K562 (cell line): ENCODE measurements around the gene CLDN5. TPM values are rescaled to one million over a fixed set of nuclear protein-coding genes. Genes with fewer than 3 reads are reported as not detected.
A peak's percentile ranks its signal among the peaks of the same experiment; 100 is the strongest.

Experiments used
- ARID4B ChIP-seq: sonication (generic); formaldehyde crosslinking; IDR thresholded peaks from 2 replicates; pipeline ENCODE4 v1.8.0; 2022; ENCODE audit warnings: mild to moderate bottlenecking, missing genetic modification reagents
- ASH1L ChIP-seq: fragments of 450-650 bp; IDR thresholded peaks from 2 replicates; pipeline ENCODE4 v1.6.1; 2018; ENCODE audit warnings: borderline replicate concordance, mild to moderate bottlenecking, low read depth; ENCODE audit not compliant: partially characterized antibody
- BRF1 ChIP-seq: IDR thresholded peaks from 3 replicates; pipeline ENCODE4 v1.6.1; 2011; ENCODE audit warnings: borderline replicate concordance, mild to moderate bottlenecking; ENCODE audit not compliant: insufficient read length; ENCODE audit errors: extremely low read depth
- CBX1 ChIP-seq: sonication (generic); IDR thresholded peaks from 2 replicates; pipeline ENCODE4 v1.6.1; 2016; ENCODE audit warnings: antibody characterized with exemption, low read depth, mild to moderate bottlenecking
- EP300 ChIP-seq: IDR thresholded peaks from 2 replicates; pipeline ENCODE4 v1.6.1; 2012; ENCODE audit warnings: low read length, improper control_type of control experiment
- MLX ChIP-seq, 2 experiments: fragments of 450-650 bp in 1 of 2; sonication (generic) in 1 of 2; formaldehyde crosslinking; conservative IDR thresholded peaks; 2 replicates each; pipeline versions ENCODE4 v1.4.0 to v1.8.1; 2020 to 2022; ENCODE audit warnings: mild to moderate bottlenecking in 1 of 2, missing genetic modification reagents in 1 of 2
- POLR2G ChIP-seq: fragments of 200-400 bp; formaldehyde crosslinking; IDR thresholded peaks from 2 replicates; pipeline ENCODE4 v1.6.1; 2017; ENCODE audit warnings: low read depth, mild to moderate bottlenecking, antibody characterized with exemption, low read length, moderate library complexity
- PPARD ChIP-seq: fragments of 250-450 bp; sonication (Bioruptor Pico); IDR thresholded peaks from 2 replicates; pipeline ENCODE4 v1.8.0; 2022; ENCODE audit warnings: inconsistent platforms, mild to moderate bottlenecking, moderate library complexity
- RNF2 ChIP-seq: sonication (generic); IDR thresholded peaks from 2 replicates; pipeline ENCODE4 v1.6.1; 2016
- USF1 ChIP-seq: sonication (generic); formaldehyde crosslinking; IDR thresholded peaks from 2 replicates; pipeline ENCODE4 v1.9.0; 2022; ENCODE audit warnings: mild to moderate bottlenecking, missing genetic modification reagents
- ZNF133 ChIP-seq: fragments of 250-450 bp; sonication (Bioruptor Pico); IDR thresholded peaks from 2 replicates; pipeline ENCODE4 v1.4.0; 2020; ENCODE audit warnings: mild to moderate bottlenecking
- ZNF143 ChIP-seq: sonication (generic); formaldehyde crosslinking; IDR thresholded peaks from 2 replicates; pipeline ENCODE4 v1.9.0; 2022; ENCODE audit warnings: mild to moderate bottlenecking, missing genetic modification reagents
- ZNF511 ChIP-seq: sonication (generic); formaldehyde crosslinking; IDR thresholded peaks from 2 replicates; pipeline ENCODE4 v1.8.0; 2022; ENCODE audit warnings: mild to moderate bottlenecking, missing genetic modification reagents
- ZNF764 ChIP-seq: fragments of 250-450 bp; sonication (Bioruptor Pico); IDR thresholded peaks from 2 replicates; pipeline ENCODE4 v1.4.0; 2020; ENCODE audit warnings: low read depth, mild to moderate bottlenecking, moderate library complexity
- polyA plus RNA-seq, 8 experiments: library from polyadenylated mRNA; depleted of rRNA in 4 of 8; stranded (reverse) in 5 of 8; unstranded in 3 of 8; fragments of >200 nt; fragmentation: Nextera tagmentation in 2 of 8; fragmentation: Illumina TruSeq in 1 of 8; extraction: Ambion mirVana in 2 of 8; extraction: Trizol in 1 of 8; gene quantifications; 2 replicates each; pipeline versions ENCODE4 v1.2.1 to v1.2.3, GENCODE V29; 2011 to 2014; ENCODE audit warnings: inconsistent platforms in 1 of 8, missing spikeins in 1 of 8
- total RNA-seq, 7 experiments: library from RNA; depleted of rRNA in 6 of 7; stranded (reverse); fragments of >200 nt in 6 of 7; fragmentation: Illumina TruSeq in 2 of 7; extraction: Trizol in 2 of 7; gene quantifications; 2 replicates each; pipeline versions ENCODE4 v1.2.1 to v1.2.3, GENCODE V29; 2011 to 2021; ENCODE audit warnings: low replicate concordance in 1 of 7
- TF ChIP-seq, protein P1 (sequence below): fragments of 200-800 bp; sonication (Bioruptor generic); IDR thresholded peaks from 2 replicates; pipeline ENCODE4 v1.6.1; 2017; ENCODE audit warnings: missing genetic modification characterization, missing compliant biosample characterization
- TF ChIP-seq, protein P2 (sequence below): fragments of 450-650 bp; formaldehyde crosslinking; IDR thresholded peaks from 2 replicates; pipeline ENCODE4 v1.4.0; 2022; ENCODE audit warnings: mild to moderate bottlenecking, moderate library complexity
- TF ChIP-seq, protein P3 (sequence below): fragments of 250-450 bp; sonication (Bioruptor Pico); IDR thresholded peaks from 2 replicates; pipeline ENCODE4 v1.8.0; 2022; ENCODE audit warnings: inconsistent platforms, mild to moderate bottlenecking, moderate library complexity, borderline replicate concordance

The CLDN5 gene
- total and polyA plus RNA-seq, 9 of the 15 experiments (the other 6 are each of a cell fraction or from before 2014, with no cell fraction given) = 0.20 TPM; not detected in 8

GRCh38 chr22:19517171-19517500, 7.1 kb downstream of the CLDN5 start (continued):
- 0 out of 4 replicates have a peak, but pooled peaks of 1 of the 2 experiments have one; percentile 28 for TF ChIP-seq MLX (CRISPR knock-in tag; conservative IDR thresholded peaks at IDR 0.05)
- no peak for TF ChIP-seq ASH1L
- 0 out of 2 replicates have a peak, but pooled peaks have one; percentile 15 for TF ChIP-seq ZNF133
- TF ChIP-seq, protein P1, sequence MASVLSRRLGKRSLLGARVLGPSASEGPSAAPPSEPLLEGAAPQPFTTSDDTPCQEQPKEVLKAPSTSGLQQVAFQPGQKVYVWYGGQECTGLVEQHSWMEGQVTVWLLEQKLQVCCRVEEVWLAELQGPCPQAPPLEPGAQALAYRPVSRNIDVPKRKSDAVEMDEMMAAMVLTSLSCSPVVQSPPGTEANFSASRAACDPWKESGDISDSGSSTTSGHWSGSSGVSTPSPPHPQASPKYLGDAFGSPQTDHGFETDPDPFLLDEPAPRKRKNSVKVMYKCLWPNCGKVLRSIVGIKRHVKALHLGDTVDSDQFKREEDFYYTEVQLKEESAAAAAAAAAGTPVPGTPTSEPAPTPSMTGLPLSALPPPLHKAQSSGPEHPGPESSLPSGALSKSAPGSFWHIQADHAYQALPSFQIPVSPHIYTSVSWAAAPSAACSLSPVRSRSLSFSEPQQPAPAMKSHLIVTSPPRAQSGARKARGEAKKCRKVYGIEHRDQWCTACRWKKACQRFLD = no peak
- no peak for TF ChIP-seq PPARD (CRISPR knock-in tag)
- no peak for TF ChIP-seq ARID4B (CRISPR knock-in tag)
- TF ChIP-seq, protein P2, sequence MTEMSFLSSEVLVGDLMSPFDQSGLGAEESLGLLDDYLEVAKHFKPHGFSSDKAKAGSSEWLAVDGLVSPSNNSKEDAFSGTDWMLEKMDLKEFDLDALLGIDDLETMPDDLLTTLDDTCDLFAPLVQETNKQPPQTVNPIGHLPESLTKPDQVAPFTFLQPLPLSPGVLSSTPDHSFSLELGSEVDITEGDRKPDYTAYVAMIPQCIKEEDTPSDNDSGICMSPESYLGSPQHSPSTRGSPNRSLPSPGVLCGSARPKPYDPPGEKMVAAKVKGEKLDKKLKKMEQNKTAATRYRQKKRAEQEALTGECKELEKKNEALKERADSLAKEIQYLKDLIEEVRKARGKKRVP = no peak
- TF ChIP-seq RNF2 = no peak
- TF ChIP-seq, protein P3, sequence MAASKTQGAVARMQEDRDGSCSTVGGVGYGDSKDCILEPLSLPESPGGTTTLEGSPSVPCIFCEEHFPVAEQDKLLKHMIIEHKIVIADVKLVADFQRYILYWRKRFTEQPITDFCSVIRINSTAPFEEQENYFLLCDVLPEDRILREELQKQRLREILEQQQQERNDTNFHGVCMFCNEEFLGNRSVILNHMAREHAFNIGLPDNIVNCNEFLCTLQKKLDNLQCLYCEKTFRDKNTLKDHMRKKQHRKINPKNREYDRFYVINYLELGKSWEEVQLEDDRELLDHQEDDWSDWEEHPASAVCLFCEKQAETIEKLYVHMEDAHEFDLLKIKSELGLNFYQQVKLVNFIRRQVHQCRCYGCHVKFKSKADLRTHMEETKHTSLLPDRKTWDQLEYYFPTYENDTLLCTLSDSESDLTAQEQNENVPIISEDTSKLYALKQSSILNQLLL (CRISPR knock-in tag) = peak; percentile 56; the same call in 1 of the 2 replicates
- no peak for TF ChIP-seq EP300
- 0 out of 2 replicates have a peak, but pooled peaks have one; percentile 10 for TF ChIP-seq USF1 (CRISPR knock-in tag)
- no peak; the same call in 1 of the 2 replicates for TF ChIP-seq ZNF511 (CRISPR knock-in tag)
- TF ChIP-seq BRF1 = no peak
- TF ChIP-seq CBX1 = 0 out of 2 replicates have a peak, but pooled peaks have one; percentile 37
- TF ChIP-seq POLR2G = peak; percentile 72
- 0 out of 2 replicates have a peak, but pooled peaks have one; percentile 4 for TF ChIP-seq ZNF143
- 0 out of 2 replicates have a peak, but pooled peaks have one; percentile 5 for TF ChIP-seq ZNF764
